Measurements from ENCODE around the gene TBX20.

The TBX20 gene

DNA sequence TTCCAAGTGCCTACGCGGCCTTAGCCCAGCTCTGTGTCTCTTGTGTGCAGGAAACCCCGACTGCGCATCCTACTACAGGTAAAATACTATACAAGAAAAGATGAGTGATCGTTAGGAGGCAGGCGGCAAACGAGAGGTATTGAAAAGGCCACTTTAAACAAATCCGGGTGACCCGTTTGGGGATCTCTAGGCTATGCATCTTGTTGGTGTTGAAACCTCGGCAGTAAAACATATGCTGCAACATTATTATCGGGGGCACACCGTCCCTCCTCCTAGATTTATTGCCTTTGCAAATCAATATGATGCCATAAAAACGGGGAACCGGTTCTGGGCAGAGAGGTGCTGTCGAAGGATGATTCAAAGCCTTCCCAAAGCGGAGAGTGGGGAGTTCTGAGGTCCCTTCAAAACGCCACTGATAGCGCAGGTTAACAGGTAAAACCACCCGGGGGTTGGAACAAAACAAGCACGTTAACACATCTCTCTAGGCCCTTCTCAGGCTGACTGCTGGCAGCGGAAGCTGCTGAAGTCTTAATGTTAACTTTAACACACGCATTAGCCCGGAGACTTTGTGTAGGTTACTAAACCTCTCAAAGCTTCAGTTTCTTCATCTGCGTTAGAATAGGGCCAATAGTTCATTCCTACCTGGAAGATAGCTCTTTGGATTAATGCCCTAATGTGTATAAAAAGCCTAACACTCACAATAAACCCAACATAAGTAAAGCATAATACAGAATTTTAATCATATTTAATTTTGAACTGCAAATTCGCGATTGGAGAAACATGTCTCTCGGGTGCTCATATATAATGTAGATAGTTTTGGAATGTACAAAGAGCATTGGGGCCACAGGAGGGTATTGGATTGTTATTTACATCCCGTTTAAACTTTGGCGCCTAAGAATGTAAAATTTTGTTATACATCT lies 2.6 kb upstream of the TBX20 start:
- ChIA-PET POLR2A (no interaction called here), CTCF (no interaction called here)
- no peak for DNase-seq (ENCODE audit: extremely low spot score)
- TF ChIP-seq CTCF (IDR thresholded peaks at IDR 0.05; ENCODE audit: control extremely low read depth, extremely low read depth, low read depth, missing control alignments) = no peak

- DNase-seq (ENCODE audit: extremely low spot score) = no peak
- POLR2A ChIA-PET = no interaction called here
- CTCF ChIA-PET = no interaction called here
- TF ChIP-seq CTCF (IDR thresholded peaks at IDR 0.05; ENCODE audit: control extremely low read depth, extremely low read depth, low read depth, missing control alignments) = no peak
These were observed 1.7 kb upstream of the TBX20 start for GRCh38 chr7:35255443-35256255.

- ChIA-PET POLR2A (no interaction called here), CTCF (no interaction called here)
- TF ChIP-seq CTCF (IDR thresholded peaks at IDR 0.05; ENCODE audit: control extremely low read depth, extremely low read depth, low read depth, missing control alignments) = no peak
- DNase-seq (ENCODE audit: extremely low spot score) = no peak
These were observed 869 bp upstream of the TBX20 start for GRCh38 chr7:35254496-35255442.

DNA sequence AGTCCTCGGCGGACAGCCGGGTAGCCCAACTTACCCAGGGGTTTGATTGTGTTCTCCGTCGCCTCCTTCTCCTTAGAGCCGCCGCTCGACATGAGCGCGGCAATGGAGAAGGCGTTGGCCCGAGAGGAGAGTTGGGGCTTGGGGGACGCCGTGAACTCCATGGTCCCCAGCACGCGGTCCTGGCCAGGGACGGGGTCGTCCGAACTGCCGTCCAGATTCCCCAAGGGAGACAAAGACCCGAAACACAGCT lies 515 bp downstream of the TBX20 start:
- TF ChIP-seq CTCF (IDR thresholded peaks at IDR 0.05; ENCODE audit: control extremely low read depth, extremely low read depth, low read depth, missing control alignments) = no peak
- no peak for DNase-seq (ENCODE audit: extremely low spot score)
- CTCF ChIA-PET = no interaction called here
- POLR2A ChIA-PET = no interaction called here

- CTCF ChIA-PET = no interaction called here
- POLR2A ChIA-PET = no interaction called here
- DNase-seq (ENCODE audit: extremely low spot score) = no peak
- no peak for TF ChIP-seq CTCF (IDR thresholded peaks at IDR 0.05; ENCODE audit: control extremely low read depth, extremely low read depth, low read depth, missing control alignments)
These were observed 1.1 kb downstream of the TBX20 start for GRCh38 chr7:35252612-35253459.
